CD14-positive monocyte (primary cell): ENCODE results near the gene ZBTB7A. TPM values are rescaled to one million over a fixed set of nuclear protein-coding genes. Genes with fewer than 3 reads are reported as not detected.

Source experiments
- DNase-seq, 3 donors: peaks; one replicate each; pipeline ENCODE4 v3.0.0-alpha.2; 2011 to 2022
- H2AFZ ChIP-seq: 2 replicates; pipeline ENCODE4 v1.6.0; 2012; ENCODE audit warnings: mild to moderate bottlenecking, low read depth, low read length, inconsistent platforms; ENCODE audit not compliant: insufficient read depth, poor library complexity, severe bottlenecking
- H3K27ac ChIP-seq, 2 donors: 1 replicate in 1 of 2; 2 replicates in 1 of 2; pipeline ENCODE4 v1.5.1; 2012 to 2013; ENCODE audit warnings: low read length in 2 of 2, control low read depth in 1 of 2, inconsistent platforms in 1 of 2, low read depth in 1 of 2, mild to moderate bottlenecking in 1 of 2
- H3K27me3 ChIP-seq, 2 donors: one replicate each; pipeline versions ENCODE4 v1.6.0 to v1.6.1; 2011 to 2013; ENCODE audit warnings: low read length in 2 of 2; ENCODE audit not compliant: control insufficient read depth in 2 of 2, insufficient read depth in 2 of 2
- H3K36me3 ChIP-seq, 2 donors: replicated peaks in 1 of 2; 1 replicate in 1 of 2; 2 replicates in 1 of 2; pipeline versions ENCODE4 v1.5.1 to v1.6.1; 2012 to 2013; ENCODE audit warnings: low read length in 2 of 2, control low read depth in 1 of 2, inconsistent platforms in 1 of 2, mild to moderate bottlenecking in 1 of 2; ENCODE audit not compliant: insufficient read depth in 2 of 2, control insufficient read depth in 1 of 2
- H3K4me1 ChIP-seq, 2 donors: 1 replicate in 1 of 2; 2 replicates in 1 of 2; pipeline versions ENCODE4 v1.5.1 to v1.6.1; 2012 to 2013; ENCODE audit warnings: low read length in 2 of 2, control low read depth in 1 of 2, inconsistent platforms in 1 of 2, mild to moderate bottlenecking in 1 of 2, moderate library complexity in 1 of 2; ENCODE audit not compliant: insufficient read depth in 2 of 2, control insufficient read depth in 1 of 2
- H3K4me2 ChIP-seq: replicated peaks from 2 replicates; pipeline ENCODE3; 2012; ENCODE audit warnings: low read length, moderate library complexity, mild to moderate bottlenecking; ENCODE audit not compliant: poor library complexity, severe bottlenecking; ENCODE audit errors: extremely low read depth
- H3K4me3 ChIP-seq, 3 experiments: fragments of 200-600 bp in 1 of 3; sonication (generic) in 1 of 3; replicated peaks in 1 of 3; 1 replicate in 2 of 3; 2 replicates in 1 of 3; pipeline ENCODE4 v1.5.1; 2011 to 2013; ENCODE audit warnings: low read length in 3 of 3, mild to moderate bottlenecking in 3 of 3, control low read depth in 2 of 3, low read depth in 2 of 3, inconsistent platforms in 1 of 3, moderate library complexity in 1 of 3
- H3K79me2 ChIP-seq: 2 replicates; pipeline ENCODE4 v1.6.0; 2012; ENCODE audit warnings: mild to moderate bottlenecking, control low read depth, inconsistent platforms, low read length, moderate library complexity; ENCODE audit not compliant: insufficient read depth
- H3K9ac ChIP-seq: 2 replicates; pipeline ENCODE4 v1.6.0; 2017; ENCODE audit warnings: low read length, mild to moderate bottlenecking; ENCODE audit not compliant: insufficient read depth, poor library complexity, severe bottlenecking
- H3K9me3 ChIP-seq, 2 donors: replicated peaks in 1 of 2; 1 replicate in 1 of 2; 2 replicates in 1 of 2; pipeline versions ENCODE4 v1.5.1 to v1.6.1; 2012 to 2013; ENCODE audit warnings: low read length in 2 of 2, control low read depth in 1 of 2; ENCODE audit not compliant: control insufficient read depth in 1 of 2, insufficient read depth in 1 of 2
- H4K20me1 ChIP-seq: 2 replicates; pipeline ENCODE4 v1.6.0; 2012; ENCODE audit warnings: mild to moderate bottlenecking, low read length, control low read depth, moderate library complexity; ENCODE audit not compliant: insufficient read depth
- H3K27ac Mint-ChIP-seq, 7 donors: one replicate each; pipeline ENCODE4 v1.8.0; 2020; ENCODE audit warnings: mild to moderate bottlenecking in 7 of 7, mixed read lengths in 7 of 7, moderate library complexity in 6 of 7, inconsistent platforms in 2 of 7
- H3K27me3 Mint-ChIP-seq, 3 donors: one replicate each; pipeline ENCODE4 v1.8.0; 2021 to 2022; ENCODE audit warnings: low read depth in 3 of 3, mild to moderate bottlenecking in 3 of 3, mixed read lengths in 3 of 3, moderate library complexity in 3 of 3, inconsistent platforms in 1 of 3
- H3K36me3 Mint-ChIP-seq, 2 donors: one replicate each; pipeline ENCODE4 v1.8.0; 2020; ENCODE audit warnings: mixed read lengths in 2 of 2, inconsistent platforms in 1 of 2, mild to moderate bottlenecking in 1 of 2
- H3K4me1 Mint-ChIP-seq: one replicate; pipeline ENCODE4 v1.8.0; 2020; ENCODE audit warnings: mild to moderate bottlenecking, mixed read lengths
- H3K4me3 Mint-ChIP-seq, 2 donors: one replicate each; pipeline ENCODE4 v1.8.0; 2020; ENCODE audit warnings: mild to moderate bottlenecking in 2 of 2, mixed read lengths in 2 of 2, moderate library complexity in 1 of 2
- H3K9me3 Mint-ChIP-seq, 7 donors: one replicate each; pipeline ENCODE4 v1.8.0; 2020 to 2022; ENCODE audit warnings: mixed read lengths in 7 of 7, mild to moderate bottlenecking in 6 of 7, moderate library complexity in 6 of 7, inconsistent platforms in 2 of 7
- WGBS: methylation state at CpG from one replicate; pipeline ENCODE4 v1.1.5; 2013; ENCODE audit warnings: missing lambda C conversion rate; ENCODE audit not compliant: insufficient coverage; 5-methylcytosine and 5-hydroxymethylcytosine counted together
- intact Hi-C, 2 donors: fragments of 100-400 bp; cut with micrococcal nuclease; formaldehyde crosslinking; loops; one replicate each; pipeline versions ENCODE4 v1.15.0 to v1.15.1; 2023
- polyA plus RNA-seq, 3 donors: library from polyadenylated mRNA; depleted of rRNA in 1 of 3; unstranded in 2 of 3; stranded (reverse) in 1 of 3; fragments of 300-500 nt in 2 of 3; fragments of >200 nt in 1 of 3; fragmentation: Illumina TruSeq in 2 of 3; gene quantifications; 1 replicate in 2 of 3; 2 replicates in 1 of 3; pipeline ENCODE4 v1.2.3, GENCODE V29; 2012 to 2021
- TF ChIP-seq, protein P1 (sequence below): fragments of 200-600 bp; IDR thresholded peaks from one replicate; pipeline ENCODE4 v1.8.0; 2022; ENCODE audit warnings: antibody characterized with exemption, mild to moderate bottlenecking

The ZBTB7A gene
- polyA plus RNA-seq, 3 donors, result 18.0 to 31.5 (median 20.2) TPM

DNA sequence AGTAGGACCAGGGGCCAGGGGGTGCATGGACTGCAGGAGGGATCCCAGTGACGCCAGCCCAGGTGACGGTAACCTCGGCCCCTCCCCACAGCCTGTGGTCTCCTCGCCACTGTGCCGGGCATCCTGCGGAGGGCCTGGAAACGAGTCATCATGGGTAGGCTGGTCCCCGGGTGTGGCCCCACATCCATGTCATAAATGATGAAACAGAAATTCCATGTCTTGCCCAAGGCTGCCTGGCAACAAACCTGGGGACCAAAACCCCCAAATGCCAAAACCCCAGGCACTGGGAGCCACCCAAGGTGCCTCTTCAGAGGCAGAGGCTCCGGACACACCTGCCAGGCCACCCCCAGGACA, 36.4 kb upstream of the ZBTB7A start:
- Histone ChIP-seq H3K4me3 (no peak overlapping the region), H3K9me3 (no peaks in the 10 kb centered on the region), H4K20me1 (peaks cover 19% of the 10 kb centered on the region), H3K4me1 (no peaks in the 10 kb centered on the region), H3K27ac (no peak overlapping the region), H3K4me2 (no peak overlapping the region), H2AFZ (no peak overlapping the region), H3K27me3 (no peaks in the 10 kb centered on the region), H3K36me3 (peaks cover 64 to 87% of the 10 kb centered on the region in 2 donors), H3K79me2 (no peaks in the 10 kb centered on the region), H3K9ac (no peak overlapping the region)
- DNase-seq, result no peak
- Mint-ChIP-seq H3K4me3 (no peak overlapping the region), H3K4me1 (peaks cover 8% of the 10 kb centered on the region), H3K9me3 (no peaks in the 10 kb centered on the region), H3K27me3 (no peaks in the 10 kb centered on the region), H3K36me3 (peaks cover 63 to 93% of the 10 kb centered on the region in 2 donors), H3K27ac (peak overlapping the region in 1 of 7 donors; percentile 43)
- WGBS, result 28% methylated on average over 8 of the region's 9 CpGs
- intact Hi-C loops, result no loop called here
- TF ChIP-seq, protein P1, sequence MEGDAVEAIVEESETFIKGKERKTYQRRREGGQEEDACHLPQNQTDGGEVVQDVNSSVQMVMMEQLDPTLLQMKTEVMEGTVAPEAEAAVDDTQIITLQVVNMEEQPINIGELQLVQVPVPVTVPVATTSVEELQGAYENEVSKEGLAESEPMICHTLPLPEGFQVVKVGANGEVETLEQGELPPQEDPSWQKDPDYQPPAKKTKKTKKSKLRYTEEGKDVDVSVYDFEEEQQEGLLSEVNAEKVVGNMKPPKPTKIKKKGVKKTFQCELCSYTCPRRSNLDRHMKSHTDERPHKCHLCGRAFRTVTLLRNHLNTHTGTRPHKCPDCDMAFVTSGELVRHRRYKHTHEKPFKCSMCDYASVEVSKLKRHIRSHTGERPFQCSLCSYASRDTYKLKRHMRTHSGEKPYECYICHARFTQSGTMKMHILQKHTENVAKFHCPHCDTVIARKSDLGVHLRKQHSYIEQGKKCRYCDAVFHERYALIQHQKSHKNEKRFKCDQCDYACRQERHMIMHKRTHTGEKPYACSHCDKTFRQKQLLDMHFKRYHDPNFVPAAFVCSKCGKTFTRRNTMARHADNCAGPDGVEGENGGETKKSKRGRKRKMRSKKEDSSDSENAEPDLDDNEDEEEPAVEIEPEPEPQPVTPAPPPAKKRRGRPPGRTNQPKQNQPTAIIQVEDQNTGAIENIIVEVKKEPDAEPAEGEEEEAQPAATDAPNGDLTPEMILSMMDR, result no peak

DNA sequence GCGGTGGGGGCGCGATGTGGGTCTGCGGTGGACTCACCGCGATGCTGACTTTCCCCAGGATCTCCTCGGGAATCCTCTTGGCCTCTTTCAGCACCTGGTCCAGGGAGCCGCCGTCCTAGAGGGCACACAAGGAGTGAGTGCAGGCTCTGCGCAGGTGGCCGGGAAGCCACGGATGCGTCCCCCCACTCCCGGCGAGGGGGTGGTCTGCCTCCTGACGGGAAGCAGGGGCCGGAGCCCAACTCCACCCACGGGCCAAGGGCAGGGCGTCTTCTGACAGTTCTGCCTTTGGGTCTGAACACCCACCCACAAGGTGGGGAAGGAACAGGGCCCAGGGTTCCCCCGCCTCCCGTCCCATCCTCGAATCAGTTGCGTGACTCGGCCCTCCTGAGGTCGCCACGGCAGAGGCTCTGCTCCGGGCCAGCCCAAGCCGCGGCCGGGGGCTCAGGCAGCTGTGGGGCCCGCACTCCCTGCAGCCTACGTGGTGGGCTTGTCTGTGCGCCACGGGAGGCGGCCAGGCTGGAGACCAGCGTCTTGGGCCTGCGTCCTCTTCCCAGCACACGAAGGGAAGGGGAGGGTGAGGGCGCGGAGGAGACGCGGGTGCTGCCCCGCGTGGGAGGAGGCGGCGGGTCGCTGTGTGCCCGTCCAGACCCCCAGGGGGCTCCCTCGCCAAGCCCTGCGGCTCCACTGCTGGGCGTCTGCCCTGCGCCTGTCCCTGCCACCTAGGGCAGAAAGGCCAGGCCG, 35.8 kb upstream of the ZBTB7A start:
- H3K79me2 ChIP-seq, result no peaks in the 10 kb centered on the region
- Mint-ChIP-seq H3K36me3 (peaks cover 62 to 93% of the 10 kb centered on the region in 2 donors), H3K4me1 (peaks cover 8% of the 10 kb centered on the region), H3K27ac (no peak overlapping the region), H3K4me3 (no peak overlapping the region), H3K9me3 (no peaks in the 10 kb centered on the region), H3K27me3 (no peaks in the 10 kb centered on the region)
- intact Hi-C loops, result no loop called here
- no peak overlapping the region for H3K27ac ChIP-seq
- no peak for DNase-seq
- no peak overlapping the region for H3K9ac ChIP-seq
- H4K20me1 ChIP-seq, result peaks cover 19% of the 10 kb centered on the region
- 93% methylated on average over 50 of the region's 53 CpGs for WGBS
- no peak overlapping the region for H2AFZ ChIP-seq
- peaks cover 65 to 87% of the 10 kb centered on the region in 2 donors for H3K36me3 ChIP-seq
- TF ChIP-seq, protein P1, result no peak
- H3K27me3 ChIP-seq, result no peaks in the 10 kb centered on the region
- no peak overlapping the region for H3K4me2 ChIP-seq
- no peaks in the 10 kb centered on the region for H3K4me1 ChIP-seq
- no peak overlapping the region for H3K4me3 ChIP-seq
- no peaks in the 10 kb centered on the region for H3K9me3 ChIP-seq
